ENCODE data around the gene ATF6. TPM values are rescaled to one million over a fixed set of nuclear protein-coding genes. Genes with fewer than 3 reads are reported as not detected.
"Not testable (repeated sequence)": the region's sequence is repeated elsewhere in the genome, so short reads cannot be mapped to it uniquely, and the experiment has no call there.

ATF6 gene
- total and polyA plus RNA-seq, 4 experiments from 2014 or later = 14.3 to 22.7 (median 22.3) TPM

DNA sequence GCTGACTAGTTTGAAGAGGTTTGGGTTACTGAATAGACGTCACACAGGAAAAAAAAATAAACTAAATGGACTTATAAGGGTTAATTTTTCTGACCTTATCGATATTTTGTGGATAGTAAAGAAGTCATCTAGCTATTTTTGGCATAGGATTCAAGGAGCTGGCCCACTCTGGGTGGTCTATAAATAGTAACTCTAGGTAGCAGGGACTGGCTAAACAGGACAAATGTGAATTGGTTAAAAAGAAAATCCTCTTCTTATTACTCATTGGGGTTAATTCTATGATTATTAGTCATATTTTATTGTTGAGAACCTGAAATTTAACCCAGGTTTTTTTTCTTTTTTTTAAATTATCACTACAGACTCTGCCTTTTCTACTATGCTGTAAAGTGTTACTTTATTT is 61.7 kb downstream of the ATF6 start:
- ChIA-PET CTCF (ENCODE audit: partially characterized antibody) (no interaction called here), POLR2A (ENCODE audit: partially characterized antibody) (no interaction called here)
- no peaks in the 10 kb centered on the region for H3K27me3 Mint-ChIP-seq
- H3K27me3 ChIP-seq (ENCODE audit: insufficient read depth, low read length) = no peaks in the 10 kb centered on the region
- DNase-seq = no peak
- peaks cover 2% of the 10 kb centered on the region for H3K36me3 ChIP-seq (ENCODE audit: insufficient read depth, low read length)
- H3K4me1 Mint-ChIP-seq = peaks cover 7 to 15% (median 9%) of the 10 kb centered on the region in 4 donors
- H3K9me3 Mint-ChIP-seq = peaks cover 0 to 7% (median 3%) of the 10 kb centered on the region in 8 donors
- peaks cover 6% of the 10 kb centered on the region for H3K4me1 ChIP-seq (ENCODE audit: insufficient read depth, low read length)
- intact Hi-C loops (cut with micrococcal nuclease) = no loop called here
- no peak overlapping the region for H3K27ac ChIP-seq (ENCODE audit: low read depth, low read length)
- H3K36me3 Mint-ChIP-seq = peaks cover 40 to 45% of the 10 kb centered on the region in 2 donors
- no peak overlapping the region for H3K27ac Mint-ChIP-seq
- no peak overlapping the region for H3K4me3 Mint-ChIP-seq
- no peaks in the 10 kb centered on the region for H3K9me3 ChIP-seq (ENCODE audit: control insufficient read depth in 1 of 2, low read length in 2 of 2)
- H3K4me3 ChIP-seq (ENCODE audit: low read length in 2 of 2) = no peak overlapping the region

DNA sequence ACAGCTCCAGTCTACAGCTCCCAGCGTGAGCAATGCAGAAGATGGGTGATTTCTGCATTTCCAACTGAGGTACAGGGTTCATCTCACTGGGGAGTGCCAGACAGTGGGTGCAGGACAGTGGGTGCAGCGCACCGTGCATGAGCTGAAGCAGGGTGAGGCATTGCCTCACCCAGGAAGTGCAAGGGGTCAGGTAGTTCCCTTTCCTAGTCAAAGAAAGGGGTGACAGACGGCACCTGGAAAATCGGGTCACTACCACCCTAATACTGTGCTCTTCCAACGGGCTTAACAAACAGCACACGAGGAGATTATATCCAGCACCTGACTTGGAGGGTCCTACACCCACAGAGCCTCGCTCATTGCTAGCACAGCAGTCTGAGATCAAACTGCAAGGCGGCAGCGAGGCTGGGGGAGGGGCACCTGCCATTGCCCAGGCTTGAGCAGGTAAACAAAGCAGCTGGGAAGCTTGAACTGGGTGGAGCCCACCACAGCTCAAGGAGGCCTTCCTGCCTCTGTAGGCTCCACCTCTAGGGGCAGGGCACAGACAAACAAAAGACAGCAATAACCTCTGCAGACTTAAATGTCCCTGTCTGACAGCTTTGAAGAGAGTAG is 66.3 kb downstream of the ATF6 start:
- Mint-ChIP-seq H3K27ac (peak overlapping the region in 2 of 7 donors; percentile 13 to 77), H3K36me3 (peaks cover 27 to 28% of the 10 kb centered on the region in 2 donors), H3K4me1 (peaks cover 7 to 18% (median 11%) of the 10 kb centered on the region in 4 donors), H3K4me3 (peak overlapping the region; percentile 3 to 66 (median 32))
- H3K27me3 ChIP-seq (ENCODE audit: insufficient read depth, low read length); H3K4me3 ChIP-seq (ENCODE audit: low read length in 2 of 2); H3K4me1 ChIP-seq (ENCODE audit: insufficient read depth, low read length); H3K36me3 ChIP-seq (ENCODE audit: insufficient read depth, low read length); H3K27me3 Mint-ChIP-seq; intact Hi-C loops (cut with micrococcal nuclease); CTCF ChIA-PET (ENCODE audit: partially characterized antibody); H3K9me3 ChIP-seq (ENCODE audit: control insufficient read depth in 1 of 2, low read length in 2 of 2); H3K9me3 Mint-ChIP-seq; H3K27ac ChIP-seq (ENCODE audit: low read depth, low read length): not testable (repeated sequence)
- peak; percentile 23 to 41 (median 31) for DNase-seq
- POLR2A ChIA-PET (ENCODE audit: partially characterized antibody) = interaction anchor here (0.9 kb wide), 1 partner anchor 220 kb away, joined by 3 read pairs; no protein-coding TSS in a partner anchor

DNA sequence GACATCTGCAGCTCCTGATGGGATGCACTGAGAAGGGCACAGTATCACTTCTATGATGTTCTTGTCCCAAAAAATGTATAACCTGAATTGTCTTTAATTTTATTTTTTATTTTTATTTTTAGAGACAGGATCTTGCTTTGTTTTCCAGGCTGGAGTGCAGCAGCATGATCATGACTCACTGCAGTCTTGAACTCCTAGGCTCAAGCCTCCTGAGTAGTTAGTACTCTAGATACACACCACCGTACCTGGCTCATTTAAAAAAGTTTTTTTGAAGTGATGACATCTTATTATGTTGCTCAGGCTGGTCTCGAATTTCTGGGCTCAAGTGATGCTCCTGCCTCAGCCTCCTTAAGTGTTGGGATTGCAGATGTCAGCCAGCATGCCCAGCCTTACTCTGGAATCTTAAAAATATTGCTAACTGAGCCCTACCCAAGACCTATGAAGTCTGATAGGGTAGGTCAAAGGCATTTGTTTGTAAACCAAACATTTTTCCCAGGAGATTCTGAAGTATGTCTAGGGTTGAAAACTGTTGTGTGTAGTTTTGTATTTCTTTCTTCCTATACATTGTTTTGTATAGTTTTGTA is 68.9 kb downstream of the ATF6 start:
- H3K9me3 Mint-ChIP-seq = peaks cover 0 to 5% (median 2%) of the 10 kb centered on the region in 8 donors
- intact Hi-C loops (cut with micrococcal nuclease) = no loop called here
- peaks cover 5% of the 10 kb centered on the region for H3K36me3 ChIP-seq (ENCODE audit: insufficient read depth, low read length)
- POLR2A ChIA-PET (ENCODE audit: partially characterized antibody) = no interaction called here
- no peak for DNase-seq
- H3K4me3 Mint-ChIP-seq = no peak overlapping the region
- CTCF ChIA-PET (ENCODE audit: partially characterized antibody) = no interaction called here
- peak overlapping the region in 2 of 7 donors; percentile 22 to 40 for H3K27ac Mint-ChIP-seq
- H3K4me1 Mint-ChIP-seq = peaks cover 5 to 24% (median 7%) of the 10 kb centered on the region in 4 donors
- H3K9me3 ChIP-seq (ENCODE audit: control insufficient read depth in 1 of 2, low read length in 2 of 2) = no peaks in the 10 kb centered on the region
- peaks cover 6% of the 10 kb centered on the region for H3K4me1 ChIP-seq (ENCODE audit: insufficient read depth, low read length)
- H3K4me3 ChIP-seq (ENCODE audit: low read length in 2 of 2) = no peak overlapping the region
- H3K27me3 Mint-ChIP-seq = no peaks in the 10 kb centered on the region
- no peak overlapping the region for H3K27ac ChIP-seq (ENCODE audit: low read depth, low read length)
- H3K36me3 Mint-ChIP-seq = peaks cover 29 to 41% of the 10 kb centered on the region in 2 donors
- H3K27me3 ChIP-seq (ENCODE audit: insufficient read depth, low read length) = no peaks in the 10 kb centered on the region

DNA sequence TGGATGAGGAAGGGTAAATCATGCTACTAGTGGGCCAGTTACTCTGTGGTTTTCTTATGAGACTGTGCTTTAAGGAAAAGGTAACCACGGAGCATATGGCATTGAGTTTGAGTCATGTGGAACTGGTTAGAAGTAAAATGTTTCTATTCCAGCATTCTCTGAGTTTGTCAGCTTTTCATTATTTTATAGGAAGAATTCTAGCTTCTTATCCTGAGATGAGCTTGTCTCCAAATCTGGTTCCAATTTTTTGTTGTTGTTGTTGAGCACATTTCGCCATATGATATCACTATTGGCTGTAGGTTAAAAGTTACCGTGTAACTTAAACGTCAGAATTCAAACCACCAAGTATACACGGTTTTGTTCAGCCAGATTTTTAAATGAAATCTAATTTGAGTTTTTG is 69.9 kb downstream of the ATF6 start:
- H3K36me3 ChIP-seq (ENCODE audit: insufficient read depth, low read length) = peaks cover 5% of the 10 kb centered on the region
- H3K27ac ChIP-seq (ENCODE audit: low read depth, low read length) = no peak overlapping the region
- CTCF ChIA-PET (ENCODE audit: partially characterized antibody) = no interaction called here
- POLR2A ChIA-PET (ENCODE audit: partially characterized antibody) = no interaction called here
- peaks cover 6% of the 10 kb centered on the region for H3K4me1 ChIP-seq (ENCODE audit: insufficient read depth, low read length)
- H3K4me3 Mint-ChIP-seq = no peak overlapping the region
- no peaks in the 10 kb centered on the region for H3K9me3 ChIP-seq (ENCODE audit: control insufficient read depth in 1 of 2, low read length in 2 of 2)
- peaks cover 0 to 5% (median 2%) of the 10 kb centered on the region in 8 donors for H3K9me3 Mint-ChIP-seq
- no peak for DNase-seq
- H3K36me3 Mint-ChIP-seq = peaks cover 34 to 49% of the 10 kb centered on the region in 2 donors
- no peaks in the 10 kb centered on the region for H3K27me3 ChIP-seq (ENCODE audit: insufficient read depth, low read length)
- intact Hi-C loops (cut with micrococcal nuclease) = no loop called here
- no peak overlapping the region for H3K4me3 ChIP-seq (ENCODE audit: low read length in 2 of 2)
- peaks cover 5 to 23% (median 7%) of the 10 kb centered on the region in 4 donors for H3K4me1 Mint-ChIP-seq
- no peaks in the 10 kb centered on the region for H3K27me3 Mint-ChIP-seq
- no peak overlapping the region for H3K27ac Mint-ChIP-seq

DNA sequence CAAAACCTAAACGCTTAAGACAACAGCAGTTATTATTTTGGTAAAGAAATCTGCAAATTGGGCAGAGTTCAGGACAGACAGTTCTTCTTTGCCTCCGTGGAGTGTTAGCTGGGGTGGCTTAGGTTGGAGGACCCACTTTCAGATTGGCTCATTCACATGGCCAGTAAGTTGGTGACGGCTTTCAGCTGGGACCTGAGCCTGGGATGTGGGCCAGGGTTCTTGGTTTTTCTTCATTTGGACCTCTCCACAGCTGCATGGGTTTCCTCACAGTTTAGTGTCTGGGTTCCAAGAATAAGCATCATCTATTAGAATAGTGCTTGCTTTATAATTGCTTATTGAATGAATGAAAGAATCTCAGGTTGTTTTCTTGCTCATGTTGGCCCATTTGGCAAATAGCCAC is 72.2 kb downstream of the ATF6 start:
- Mint-ChIP-seq H3K4me3 (peak overlapping the region in 1 of 8 donors; percentile 20), H3K9me3 (peaks cover 0 to 4% (median under 1%) of the 10 kb centered on the region in 8 donors), H3K36me3 (peaks cover 52 to 64% of the 10 kb centered on the region in 2 donors), H3K4me1 (peaks cover 0 to 6% (median 4%) of the 10 kb centered on the region in 4 donors), H3K27me3 (no peaks in the 10 kb centered on the region), H3K27ac (no peak overlapping the region)
- CTCF ChIA-PET (ENCODE audit: partially characterized antibody) = no interaction called here
- Histone ChIP-seq H3K27ac (ENCODE audit: low read depth, low read length) (no peak overlapping the region), H3K9me3 (ENCODE audit: control insufficient read depth in 1 of 2, low read length in 2 of 2) (no peaks in the 10 kb centered on the region), H3K36me3 (ENCODE audit: insufficient read depth, low read length) (peaks cover 5% of the 10 kb centered on the region), H3K4me1 (ENCODE audit: insufficient read depth, low read length) (no peaks in the 10 kb centered on the region), H3K27me3 (ENCODE audit: insufficient read depth, low read length) (no peaks in the 10 kb centered on the region), H3K4me3 (ENCODE audit: low read length in 2 of 2) (no peak overlapping the region)
- DNase-seq = no peak
- intact Hi-C loops (cut with micrococcal nuclease) = no loop called here
- POLR2A ChIA-PET (ENCODE audit: partially characterized antibody) = no interaction called here

DNA sequence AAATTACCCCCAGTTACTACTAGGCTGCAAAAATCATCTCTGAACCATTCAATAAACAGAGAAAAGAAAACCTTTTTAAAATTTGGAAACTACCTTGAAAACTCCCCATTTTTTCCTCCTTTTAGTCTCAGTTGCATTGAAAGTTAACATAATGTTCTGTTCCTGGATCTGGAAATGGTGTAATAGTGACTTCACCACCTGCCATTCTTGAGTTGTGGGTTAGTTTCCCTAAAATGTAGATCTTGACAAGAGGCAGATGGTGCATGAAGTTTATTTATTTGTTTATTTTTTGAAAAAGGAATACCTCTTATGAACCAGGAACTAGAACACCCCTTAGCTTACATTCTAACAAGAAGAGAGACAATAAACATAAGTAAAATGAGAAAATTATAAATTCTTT is 72.8 kb downstream of the ATF6 start:
- Mint-ChIP-seq H3K4me1 (peaks cover 0 to 6% (median 1%) of the 10 kb centered on the region in 4 donors), H3K9me3 (peaks cover 0 to 2% (median 0%) of the 10 kb centered on the region in 8 donors), H3K27me3 (no peaks in the 10 kb centered on the region), H3K4me3 (no peak overlapping the region), H3K27ac (peak overlapping the region in 1 of 7 donors; percentile 6), H3K36me3 (peaks cover 51 to 69% of the 10 kb centered on the region in 2 donors)
- ChIA-PET POLR2A (ENCODE audit: partially characterized antibody) (interaction anchor here (0.6 kb wide), 1 partner anchor 16 kb away, joined by 3 read pairs; no protein-coding TSS in a partner anchor), CTCF (ENCODE audit: partially characterized antibody) (no interaction called here)
- H3K4me1 ChIP-seq (ENCODE audit: insufficient read depth, low read length) = no peaks in the 10 kb centered on the region
- intact Hi-C loops (cut with micrococcal nuclease) = no loop called here
- no peak for DNase-seq
- no peaks in the 10 kb centered on the region for H3K27me3 ChIP-seq (ENCODE audit: insufficient read depth, low read length)
- peaks cover 5% of the 10 kb centered on the region for H3K36me3 ChIP-seq (ENCODE audit: insufficient read depth, low read length)
- H3K27ac ChIP-seq (ENCODE audit: low read depth, low read length) = no peak overlapping the region
- H3K4me3 ChIP-seq (ENCODE audit: low read length in 2 of 2) = no peak overlapping the region
- no peaks in the 10 kb centered on the region for H3K9me3 ChIP-seq (ENCODE audit: control insufficient read depth in 1 of 2, low read length in 2 of 2)

DNA sequence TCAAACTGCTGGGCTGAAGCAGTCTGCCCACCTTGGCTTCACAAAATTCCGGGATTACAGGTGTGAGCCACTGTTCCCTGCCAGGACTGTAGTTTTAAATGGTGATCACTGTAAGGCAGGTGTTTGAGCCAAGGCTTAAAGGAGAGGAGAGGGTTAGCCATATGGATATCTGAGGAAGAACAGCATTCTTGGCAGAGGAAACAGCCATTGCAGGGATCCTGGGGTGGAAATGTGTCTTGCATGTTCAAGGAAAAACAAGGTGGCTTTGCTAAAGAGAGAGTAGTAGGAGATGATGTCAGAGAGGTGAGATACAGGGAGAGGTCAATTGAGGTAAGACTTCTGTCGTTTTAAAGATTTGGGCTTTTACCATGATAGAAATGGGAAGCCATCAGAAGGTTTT is 73.5 kb downstream of the ATF6 start:
- CTCF ChIA-PET (ENCODE audit: partially characterized antibody) = no interaction called here
- peaks cover 51 to 74% of the 10 kb centered on the region in 2 donors for H3K36me3 Mint-ChIP-seq
- no peak for DNase-seq
- intact Hi-C loops (cut with micrococcal nuclease) = no loop called here
- H3K27me3 ChIP-seq (ENCODE audit: insufficient read depth, low read length) = no peaks in the 10 kb centered on the region
- H3K4me3 ChIP-seq (ENCODE audit: low read length in 2 of 2) = no peak overlapping the region
- H3K4me3 Mint-ChIP-seq = no peak overlapping the region
- no peak overlapping the region for H3K27ac ChIP-seq (ENCODE audit: low read depth, low read length)
- POLR2A ChIA-PET (ENCODE audit: partially characterized antibody) = interaction anchor here (0.6 kb wide), 1 partner anchor 15 kb away, joined by 3 read pairs; no protein-coding TSS in a partner anchor
- peaks cover 0 to 6% (median 4%) of the 10 kb centered on the region in 4 donors for H3K4me1 Mint-ChIP-seq
- peaks cover 5% of the 10 kb centered on the region for H3K36me3 ChIP-seq (ENCODE audit: insufficient read depth, low read length)
- no peaks in the 10 kb centered on the region for H3K9me3 Mint-ChIP-seq
- H3K4me1 ChIP-seq (ENCODE audit: insufficient read depth, low read length) = no peaks in the 10 kb centered on the region
- no peaks in the 10 kb centered on the region for H3K9me3 ChIP-seq (ENCODE audit: control insufficient read depth in 1 of 2, low read length in 2 of 2)
- peak overlapping the region in 3 of 7 donors; percentile 10 to 79 (median 49) for H3K27ac Mint-ChIP-seq
- H3K27me3 Mint-ChIP-seq = no peaks in the 10 kb centered on the region

Data from CD4-positive, alpha-beta memory T cell (primary cell).